Keratinocyte (primary cell): ENCODE data around the gene VGLL2. TPM values are rescaled to one million over a fixed set of nuclear protein-coding genes. Genes with fewer than 3 reads are reported as not detected.

ENCODE experiments used
- DNase-seq: peaks from one replicate; pipeline ENCODE4 v3.0.0-alpha.2; 2011; ENCODE audit warnings: low read depth, missing footprints, low spot score
- FAIRE-seq: peaks from 2 replicates; lab custom pipeline; 2011; peaks lifted over from hg19 to GRCh38; lab: Jason Lieb, UNC
- H2AFZ ChIP-seq: 2 replicates; pipeline ENCODE4 v1.6.0; 2012; ENCODE audit warnings: low read length, control low read depth, inconsistent platforms; ENCODE audit not compliant: control insufficient read depth
- H3K27ac ChIP-seq: 2 replicates; pipeline ENCODE4 v1.5.1; 2011; ENCODE audit warnings: low read length; ENCODE audit not compliant: control insufficient read depth, insufficient read depth
- H3K27me3 ChIP-seq: 3 replicates; pipeline ENCODE4 v1.6.0; 2011; ENCODE audit warnings: low read length; ENCODE audit not compliant: control insufficient read depth, insufficient read depth; ENCODE audit errors: extremely low read depth
- H3K36me3 ChIP-seq, 2 experiments: 2 replicates in 1 of 2; 3 replicates in 1 of 2; pipeline ENCODE4 v1.5.1; 2011; ENCODE audit warnings: low read length in 2 of 2, mild to moderate bottlenecking in 1 of 2; ENCODE audit not compliant: control insufficient read depth in 2 of 2, insufficient read depth in 2 of 2; ENCODE audit errors: extremely low read depth in 1 of 2
- H3K4me1 ChIP-seq: 3 replicates; pipeline ENCODE4 v1.5.1; 2011; ENCODE audit warnings: low read length; ENCODE audit not compliant: control insufficient read depth, insufficient read depth; ENCODE audit errors: extremely low read depth
- H3K4me2 ChIP-seq: 3 replicates; pipeline ENCODE4 v1.6.0; 2011; ENCODE audit warnings: low read depth, low read length; ENCODE audit not compliant: control insufficient read depth, insufficient read depth; ENCODE audit errors: extremely low read depth
- H3K4me3 ChIP-seq, 3 experiments: fragments of 200-600 bp in 1 of 3; sonication (generic) in 1 of 3; 2 replicates in 2 of 3; 3 replicates in 1 of 3; pipeline ENCODE4 v1.5.1; 2011 to 2016; ENCODE audit warnings: low read length in 3 of 3, mild to moderate bottlenecking in 3 of 3, control low read depth in 2 of 3, inconsistent platforms in 1 of 3, low read depth in 1 of 3, mixed read lengths in 1 of 3, mixed run types in 1 of 3, moderate library complexity in 1 of 3; ENCODE audit not compliant: control insufficient read depth in 2 of 3, insufficient read depth in 2 of 3; ENCODE audit errors: extremely low read depth in 1 of 3
- H3K79me2 ChIP-seq: 2 replicates; pipeline ENCODE4 v1.6.0; 2012; ENCODE audit warnings: low read length; ENCODE audit not compliant: control insufficient read depth, insufficient read depth
- H3K9ac ChIP-seq: 3 replicates; pipeline ENCODE4 v1.6.0; 2011; ENCODE audit warnings: low read length; ENCODE audit not compliant: control insufficient read depth, insufficient read depth; ENCODE audit errors: extremely low read depth
- H3K9me1 ChIP-seq: 3 replicates; pipeline ENCODE4 v1.6.0; 2011; ENCODE audit warnings: low read length; ENCODE audit not compliant: control insufficient read depth, insufficient read depth; ENCODE audit errors: extremely low read depth
- H3K9me3 ChIP-seq: 2 replicates; pipeline ENCODE4 v1.5.1; 2012; ENCODE audit warnings: low read depth, low read length; ENCODE audit not compliant: control insufficient read depth
- H4K20me1 ChIP-seq: 3 replicates; pipeline ENCODE4 v1.6.0; 2011; ENCODE audit warnings: low read length; ENCODE audit not compliant: control insufficient read depth, insufficient read depth; ENCODE audit errors: extremely low read depth
- EZH2 ChIP-seq: IDR thresholded peaks from one replicate; pipeline ENCODE4 v1.6.1; 2012; ENCODE audit warnings: inconsistent platforms, mild to moderate bottlenecking, low read length, moderate library complexity
- dilution Hi-C: fragments of 300-500 bp; cut with MboI; formaldehyde crosslinking; loops from one replicate; pipeline ENCODE4 v1.7.0; 2020; ENCODE audit warnings: low sequenced_read_pairs; ENCODE audit not compliant: extremely low pct_ligation_motif_present
- polyA plus RNA-seq, 5 experiments: library from polyadenylated mRNA; depleted of rRNA in 3 of 5; stranded (reverse) in 3 of 5; stranded (forward) in 1 of 5; unstranded in 1 of 5; fragments of >200 nt; gene quantifications; 1 replicate in 1 of 5; 2 replicates in 3 of 5; 3 replicates in 1 of 5; pipeline versions ENCODE4 v1.2.1 to v1.2.3, GENCODE V29; 2011 to 2012; ENCODE audit warnings: missing spikeins in 2 of 5, low read depth in 1 of 5, low replicate concordance in 1 of 5
- TF ChIP-seq, protein P1 (sequence below), 3 experiments: IDR thresholded peaks in 1 of 3; conservative IDR thresholded peaks in 1 of 3; optimal IDR thresholded peaks in 1 of 3; 2 replicates in 2 of 3; 3 replicates in 1 of 3; pipeline versions ENCODE3 to v1.5.1; 2011; ENCODE audit warnings: low read length in 3 of 3, mild to moderate bottlenecking in 3 of 3, moderate library complexity in 2 of 3, control low read depth in 1 of 3, inconsistent platforms in 1 of 3; ENCODE audit not compliant: insufficient read depth in 2 of 3; ENCODE audit errors: extremely low read depth in 1 of 3

The VGLL2 gene
- polyA plus RNA-seq, 1 donor (not counting 4 experiments of a cell fraction or from before 2014, with no cell fraction given) = not detected

- Histone ChIP-seq H3K36me3 (no peaks in the 10 kb centered on the region), H3K4me2 (no peak overlapping the region), H3K27ac (no peak overlapping the region), H3K4me3 (no peak overlapping the region), H3K4me1 (no peaks in the 10 kb centered on the region), H2AFZ (no peak overlapping the region), H3K9me1 (no peaks in the 10 kb centered on the region), H3K9ac (no peak overlapping the region), H3K27me3 (no peaks in the 10 kb centered on the region), H4K20me1 (no peaks in the 10 kb centered on the region), H3K9me3 (no peaks in the 10 kb centered on the region), H3K79me2 (no peaks in the 10 kb centered on the region)
- FAIRE-seq (no peak), DNase-seq (no peak)
- dilution Hi-C loops = no loop called here
- TF ChIP-seq, protein P1, sequence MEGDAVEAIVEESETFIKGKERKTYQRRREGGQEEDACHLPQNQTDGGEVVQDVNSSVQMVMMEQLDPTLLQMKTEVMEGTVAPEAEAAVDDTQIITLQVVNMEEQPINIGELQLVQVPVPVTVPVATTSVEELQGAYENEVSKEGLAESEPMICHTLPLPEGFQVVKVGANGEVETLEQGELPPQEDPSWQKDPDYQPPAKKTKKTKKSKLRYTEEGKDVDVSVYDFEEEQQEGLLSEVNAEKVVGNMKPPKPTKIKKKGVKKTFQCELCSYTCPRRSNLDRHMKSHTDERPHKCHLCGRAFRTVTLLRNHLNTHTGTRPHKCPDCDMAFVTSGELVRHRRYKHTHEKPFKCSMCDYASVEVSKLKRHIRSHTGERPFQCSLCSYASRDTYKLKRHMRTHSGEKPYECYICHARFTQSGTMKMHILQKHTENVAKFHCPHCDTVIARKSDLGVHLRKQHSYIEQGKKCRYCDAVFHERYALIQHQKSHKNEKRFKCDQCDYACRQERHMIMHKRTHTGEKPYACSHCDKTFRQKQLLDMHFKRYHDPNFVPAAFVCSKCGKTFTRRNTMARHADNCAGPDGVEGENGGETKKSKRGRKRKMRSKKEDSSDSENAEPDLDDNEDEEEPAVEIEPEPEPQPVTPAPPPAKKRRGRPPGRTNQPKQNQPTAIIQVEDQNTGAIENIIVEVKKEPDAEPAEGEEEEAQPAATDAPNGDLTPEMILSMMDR (optimal IDR thresholded peaks at IDR 0.05 in 1 of 3, IDR thresholded peaks at IDR 0.05 in 1 of 3, conservative IDR thresholded peaks at IDR 0.05 in 1 of 3; ENCODE audit: extremely low read depth in 1 of 3, insufficient read depth in 2 of 3, low read length in 3 of 3) = no peak
- TF ChIP-seq EZH2 = no peak
These were observed 33.6 kb downstream of the VGLL2 start for GRCh38 chr6:117298941-117299340.

GRCh38 chr6:117303323-117303722, 38.0 kb downstream of the VGLL2 start:
- dilution Hi-C loops = no loop called here

More at GRCh38 chr6:117303323-117303722, 38.0 kb downstream of the VGLL2 start:
- TF ChIP-seq EZH2 = no peak
- TF ChIP-seq, protein P1 (optimal IDR thresholded peaks at IDR 0.05 in 1 of 3, IDR thresholded peaks at IDR 0.05 in 1 of 3, conservative IDR thresholded peaks at IDR 0.05 in 1 of 3; ENCODE audit: extremely low read depth in 1 of 3, insufficient read depth in 2 of 3, low read length in 3 of 3) = no peak
- Histone ChIP-seq H3K4me2 (no peak overlapping the region), H3K36me3 (no peaks in the 10 kb centered on the region), H4K20me1 (no peaks in the 10 kb centered on the region), H2AFZ (no peak overlapping the region), H3K9me1 (no peaks in the 10 kb centered on the region), H3K4me1 (no peaks in the 10 kb centered on the region), H3K9me3 (no peaks in the 10 kb centered on the region), H3K27ac (no peak overlapping the region), H3K27me3 (no peaks in the 10 kb centered on the region), H3K9ac (no peak overlapping the region), H3K4me3 (no peak overlapping the region), H3K79me2 (no peaks in the 10 kb centered on the region)
- FAIRE-seq = no peak
- no peak for DNase-seq
